Neural progenitor cell (in vitro differentiated cells): ENCODE data around the gene MED19.

Source experiments
- EZH2 ChIP-seq: fragments of 200-600 bp; sonication (generic); IDR thresholded peaks from 2 replicates; pipeline ENCODE4 v1.6.1; 2017; ENCODE audit warnings: antibody characterized with exemption, mild to moderate bottlenecking, moderate library complexity
- TF ChIP-seq, protein P1 (sequence below): fragments of 200-600 bp; sonication (generic); IDR thresholded peaks from 2 replicates; pipeline ENCODE4 v1.5.1; 2017; ENCODE audit warnings: antibody characterized with exemption, mild to moderate bottlenecking

GRCh38 chr11:57732661-57733060, 20.6 kb upstream of the MED19 start:
- TF ChIP-seq, protein P1, sequence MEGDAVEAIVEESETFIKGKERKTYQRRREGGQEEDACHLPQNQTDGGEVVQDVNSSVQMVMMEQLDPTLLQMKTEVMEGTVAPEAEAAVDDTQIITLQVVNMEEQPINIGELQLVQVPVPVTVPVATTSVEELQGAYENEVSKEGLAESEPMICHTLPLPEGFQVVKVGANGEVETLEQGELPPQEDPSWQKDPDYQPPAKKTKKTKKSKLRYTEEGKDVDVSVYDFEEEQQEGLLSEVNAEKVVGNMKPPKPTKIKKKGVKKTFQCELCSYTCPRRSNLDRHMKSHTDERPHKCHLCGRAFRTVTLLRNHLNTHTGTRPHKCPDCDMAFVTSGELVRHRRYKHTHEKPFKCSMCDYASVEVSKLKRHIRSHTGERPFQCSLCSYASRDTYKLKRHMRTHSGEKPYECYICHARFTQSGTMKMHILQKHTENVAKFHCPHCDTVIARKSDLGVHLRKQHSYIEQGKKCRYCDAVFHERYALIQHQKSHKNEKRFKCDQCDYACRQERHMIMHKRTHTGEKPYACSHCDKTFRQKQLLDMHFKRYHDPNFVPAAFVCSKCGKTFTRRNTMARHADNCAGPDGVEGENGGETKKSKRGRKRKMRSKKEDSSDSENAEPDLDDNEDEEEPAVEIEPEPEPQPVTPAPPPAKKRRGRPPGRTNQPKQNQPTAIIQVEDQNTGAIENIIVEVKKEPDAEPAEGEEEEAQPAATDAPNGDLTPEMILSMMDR: no peak
- no peak for TF ChIP-seq EZH2
